Stimulated activated CD4-positive, alpha-beta T cell treated with anti-CD3 and anti-CD28 coated beads, TNF-alpha, amount 100 ng/mL, for 48 hours (primary cell): ENCODE results near the gene GDPD1.
"Not testable (repeated sequence)": the region's sequence is repeated elsewhere in the genome, so short reads cannot be mapped to it uniquely, and the experiment has no call there.

Experiments used
- DNase-seq, 3 donors: peaks; one replicate each; pipeline ENCODE4 v3.0.0-alpha.2; 2020; ENCODE audit warnings: low read depth in 3 of 3

Gene GDPD1

DNA sequence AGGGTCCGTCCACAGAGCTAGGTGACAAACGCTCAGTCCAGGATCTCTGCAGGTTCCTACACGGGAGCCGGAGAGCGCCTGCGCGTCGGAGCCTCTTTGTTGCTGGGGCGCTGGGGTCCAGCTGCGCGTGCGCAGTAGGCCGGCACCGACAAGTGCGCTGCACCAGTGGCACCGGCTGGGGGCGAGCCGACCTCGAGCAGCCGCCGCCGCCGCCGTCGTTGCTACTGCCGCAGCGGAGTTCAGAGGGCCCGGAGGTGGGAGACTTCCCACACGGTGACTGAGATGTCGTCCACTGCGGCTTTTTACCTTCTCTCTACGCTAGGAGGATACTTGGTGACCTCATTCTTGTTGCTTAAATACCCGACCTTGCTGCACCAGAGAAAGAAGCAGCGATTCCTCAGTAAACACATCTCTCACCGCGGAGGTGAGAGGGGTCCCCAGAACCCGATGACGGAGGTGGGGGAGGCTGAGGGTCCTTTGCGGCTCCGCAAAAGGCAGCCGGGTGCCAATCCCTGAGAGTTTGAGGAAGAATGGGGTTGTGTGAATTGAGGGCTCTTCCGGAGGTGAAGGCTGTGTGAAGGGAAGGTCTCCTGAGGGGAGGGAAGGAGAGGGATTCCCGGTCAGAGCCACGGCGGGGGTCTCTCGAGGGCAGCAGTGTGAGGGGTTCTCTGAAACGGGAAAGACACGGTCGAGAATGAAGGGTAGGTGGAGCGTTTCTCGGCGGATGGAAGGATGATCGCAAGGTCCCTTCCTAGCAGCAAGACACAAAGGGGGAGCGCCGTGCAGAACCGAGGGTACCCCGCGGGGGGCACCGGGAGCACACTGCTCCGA lies at the start of gene GDPD1:
GDPD1 (plus strand) TSS at position 184 of the 831 bp plus-strand sequence; CDS start at position 283, 99 bp downstream.
- DNase-seq = peak; percentile 94 to 95 (median 95)

DNA sequence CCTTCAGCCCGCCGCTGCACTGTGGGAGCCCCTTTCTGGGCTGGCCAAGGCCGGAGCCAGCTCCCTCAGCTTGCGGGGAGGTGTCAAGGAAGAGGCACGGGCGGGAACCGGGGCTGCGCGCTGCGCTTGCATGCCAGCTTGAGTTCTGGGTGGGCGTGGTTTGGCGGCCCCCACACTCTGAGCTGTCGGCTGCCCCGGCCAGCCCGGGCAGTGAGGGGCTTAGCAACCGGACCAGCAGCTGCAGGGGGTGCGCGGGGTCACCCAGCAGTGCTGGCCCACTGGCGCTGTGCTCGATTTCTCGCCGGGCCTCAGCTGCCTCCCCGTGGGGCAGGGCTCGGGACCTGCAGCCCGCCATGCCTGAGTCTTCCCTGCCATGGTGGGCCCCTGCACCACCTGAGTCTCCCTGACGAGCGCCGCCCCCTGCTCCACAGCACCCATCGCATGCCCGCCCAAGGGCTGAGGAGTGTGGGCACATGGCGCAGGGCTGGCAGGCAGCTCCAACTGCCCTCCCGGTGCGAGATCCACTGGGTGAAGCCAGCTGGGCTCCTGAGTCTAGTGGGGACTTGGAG lies 47.8 kb upstream of the GDPD1 start:
- DNase-seq = no peak

DNA sequence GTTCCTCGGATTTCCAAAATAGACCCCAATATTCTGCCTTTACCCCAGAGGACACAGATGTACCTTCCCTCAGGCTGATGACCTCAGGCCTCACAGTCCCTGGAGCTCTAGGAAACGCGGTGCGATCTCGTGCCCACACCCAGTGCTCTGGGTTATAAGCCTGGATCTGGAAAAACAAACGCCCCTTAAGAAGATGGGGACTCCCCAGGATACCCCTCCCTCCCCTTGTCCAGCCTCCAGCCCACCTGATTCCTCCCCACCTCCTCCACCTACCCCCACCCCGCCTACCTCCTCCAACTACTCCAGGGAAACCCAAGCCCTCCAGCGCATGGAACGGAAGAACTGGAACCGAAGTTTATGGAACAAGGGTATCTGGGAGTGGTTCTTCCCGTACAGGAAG lies 45.6 kb upstream of the GDPD1 start:
- DNase-seq = no peak

DNA sequence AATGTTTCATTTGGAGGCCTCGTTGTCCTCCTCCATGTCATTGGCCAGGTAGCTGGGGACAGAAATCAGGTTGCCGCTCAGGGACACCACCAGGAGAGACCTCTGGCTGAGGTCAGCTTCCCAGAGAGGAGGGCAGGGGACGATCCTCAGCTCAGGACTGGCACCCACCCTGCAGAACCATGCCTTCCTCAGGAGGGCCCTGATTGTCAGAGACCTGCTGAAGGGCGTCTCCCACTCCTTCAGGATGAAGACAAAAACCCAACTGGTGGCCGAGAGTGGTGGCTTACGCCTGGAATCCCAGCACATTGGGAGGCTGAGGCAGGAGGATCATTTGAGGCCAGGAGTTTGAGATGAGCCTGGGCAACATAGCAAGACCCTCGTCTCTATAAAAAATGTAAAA lies 45.2 kb upstream of the GDPD1 start:
- DNase-seq = no peak

DNA sequence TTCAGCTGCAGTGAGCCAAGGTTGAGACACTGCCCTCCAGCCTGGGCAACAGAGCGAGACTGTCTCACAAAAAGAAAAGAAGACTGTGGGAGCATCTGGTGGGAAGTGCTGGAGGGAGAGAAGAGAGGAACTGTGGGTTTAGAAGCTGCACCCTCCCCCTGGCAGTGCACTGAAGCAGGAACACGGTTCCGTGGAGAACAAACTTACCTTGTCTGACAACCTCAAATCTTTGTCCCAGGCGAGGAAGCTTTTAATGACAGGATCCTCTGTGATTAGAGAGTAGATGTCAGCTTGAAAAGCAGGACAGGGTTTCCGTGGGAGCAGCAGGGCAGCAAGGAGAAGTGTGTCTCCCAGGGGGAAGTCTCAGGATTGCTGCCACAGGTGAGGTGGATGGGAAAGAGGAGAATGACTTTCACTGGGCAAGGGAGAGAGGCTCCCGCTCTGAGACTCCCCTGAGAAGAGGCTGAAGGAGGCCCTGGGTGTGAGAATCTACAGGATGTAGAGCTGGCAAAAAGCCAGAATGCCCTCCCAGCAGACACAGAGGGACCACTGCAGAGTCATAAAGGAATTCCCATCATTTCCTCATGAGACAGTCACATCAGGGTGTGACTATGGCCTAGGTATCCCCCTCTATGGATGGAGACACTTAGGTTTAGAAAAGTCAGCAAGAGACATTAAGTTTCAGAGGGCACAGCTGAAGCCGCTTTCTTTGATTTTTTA lies 41.9 kb upstream of the GDPD1 start:
- no peak for DNase-seq

DNA sequence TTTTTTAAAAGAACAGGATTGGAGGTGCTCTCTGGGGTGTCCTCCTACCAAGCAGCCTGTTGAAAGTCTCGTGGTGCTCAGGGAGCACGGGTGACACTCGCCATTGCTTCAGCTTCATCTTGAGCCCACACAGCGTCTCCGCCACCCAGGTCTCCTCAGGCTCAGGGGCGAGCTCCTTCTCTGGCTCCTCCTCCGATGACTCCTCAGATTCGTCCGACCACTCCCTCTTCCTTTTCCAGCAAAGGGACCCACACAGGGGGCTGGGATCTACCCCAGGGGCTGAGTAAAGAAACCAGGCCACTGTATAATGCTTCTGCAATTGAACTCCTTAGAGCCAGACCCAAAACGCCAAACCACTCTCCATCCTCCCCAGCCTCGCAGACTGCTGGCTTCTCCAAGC lies 40.7 kb upstream of the GDPD1 start:
- not testable (repeated sequence) for DNase-seq

DNA sequence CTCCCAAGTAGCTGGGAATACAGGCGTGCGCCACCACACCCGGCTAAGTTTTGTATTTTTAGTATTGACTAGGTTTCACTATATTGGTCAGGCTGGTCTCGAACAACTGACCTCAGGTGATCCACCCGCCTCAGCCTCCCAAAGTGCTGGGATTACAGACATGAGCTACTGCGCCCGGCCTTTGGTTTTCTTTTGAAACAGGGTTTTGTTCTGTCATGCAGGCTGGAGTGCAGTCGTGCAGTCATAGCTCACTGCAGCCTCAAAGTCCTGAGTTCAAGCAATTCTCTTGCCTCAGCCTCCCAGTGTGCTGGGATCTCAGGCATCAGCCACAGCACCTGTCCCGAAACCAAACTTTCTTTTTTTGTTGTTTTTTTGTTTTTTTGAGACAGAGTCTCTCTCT lies 39.7 kb upstream of the GDPD1 start:
- DNase-seq = no peak

DNA sequence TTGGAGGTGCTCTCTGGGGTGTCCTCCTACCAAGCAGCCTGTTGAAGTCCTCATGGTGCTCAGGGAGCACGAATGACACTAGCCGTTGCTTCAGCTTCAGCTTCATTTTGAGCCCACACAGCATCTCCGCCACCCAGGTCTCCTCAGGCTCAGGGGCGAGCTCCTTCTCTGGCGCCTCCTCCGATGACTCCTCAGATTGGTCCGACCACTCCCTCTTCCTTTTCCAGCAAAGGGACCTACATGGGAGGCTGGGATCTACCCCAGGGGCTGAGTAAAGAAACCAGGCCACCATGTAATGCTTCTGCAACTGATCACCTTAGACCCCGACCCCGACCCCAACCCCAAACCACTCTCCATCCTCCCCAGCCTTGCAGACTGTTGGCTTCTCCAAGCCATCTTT lies 38.8 kb upstream of the GDPD1 start:
- DNase-seq = no peak

DNA sequence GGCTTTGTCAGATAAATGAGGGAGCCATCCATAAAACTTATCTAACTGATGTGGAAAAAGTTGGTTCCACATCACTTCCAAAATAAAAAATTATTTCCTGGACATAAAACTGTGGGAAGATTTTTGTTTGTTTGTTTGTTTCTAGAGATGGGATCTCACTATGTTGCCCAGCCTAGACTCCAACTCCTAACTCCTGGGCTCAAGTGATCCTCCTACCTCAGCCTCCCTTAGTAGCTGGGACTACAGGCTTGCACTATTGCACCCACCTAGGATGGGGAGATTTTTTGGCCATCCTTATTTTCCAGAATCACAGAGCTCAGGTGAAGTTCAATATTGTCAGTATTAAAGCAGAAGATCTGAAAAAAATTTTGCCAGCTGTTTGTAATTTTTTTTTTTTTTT lies 34.3 kb upstream of the GDPD1 start:
- DNase-seq = no peak

DNA sequence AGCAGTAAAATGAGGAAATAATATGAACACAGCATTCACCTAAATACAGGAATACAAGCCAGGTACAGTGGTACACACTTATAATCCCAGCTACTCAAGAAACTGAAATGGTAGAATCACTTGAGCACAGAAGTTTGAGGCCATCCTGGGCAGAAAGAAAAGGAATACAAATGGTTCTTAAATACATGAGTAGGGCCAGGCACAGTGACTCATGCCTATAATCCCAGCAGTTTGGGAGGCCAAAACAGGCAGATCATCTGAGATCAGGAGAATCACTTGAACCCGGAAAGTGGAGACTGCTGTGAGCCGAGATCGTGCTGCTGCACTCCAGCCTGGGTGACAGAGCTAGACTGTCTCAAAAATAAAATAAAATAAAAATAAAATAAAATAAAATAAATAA lies 33.5 kb upstream of the GDPD1 start:
- DNase-seq = no peak

DNA sequence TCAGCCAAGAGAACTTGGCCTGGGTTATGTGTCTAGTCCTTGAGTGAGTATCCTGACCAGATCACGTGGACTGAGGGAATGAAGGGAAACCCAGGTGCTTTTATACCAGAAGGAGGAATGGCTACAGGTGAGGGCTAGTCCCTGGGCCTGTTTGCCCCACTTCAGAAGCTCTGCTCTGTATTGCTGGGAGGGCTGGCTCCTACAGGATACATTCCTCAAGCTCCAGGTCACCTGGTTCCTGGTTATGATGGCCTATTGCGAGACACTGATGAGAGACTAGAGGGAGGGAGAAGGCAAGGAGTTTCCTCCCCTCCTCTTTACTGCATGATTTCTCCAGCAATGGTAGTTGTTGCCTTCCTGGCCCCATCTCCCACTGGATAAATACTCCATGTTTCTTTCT lies 29.5 kb upstream of the GDPD1 start:
- no peak for DNase-seq

DNA sequence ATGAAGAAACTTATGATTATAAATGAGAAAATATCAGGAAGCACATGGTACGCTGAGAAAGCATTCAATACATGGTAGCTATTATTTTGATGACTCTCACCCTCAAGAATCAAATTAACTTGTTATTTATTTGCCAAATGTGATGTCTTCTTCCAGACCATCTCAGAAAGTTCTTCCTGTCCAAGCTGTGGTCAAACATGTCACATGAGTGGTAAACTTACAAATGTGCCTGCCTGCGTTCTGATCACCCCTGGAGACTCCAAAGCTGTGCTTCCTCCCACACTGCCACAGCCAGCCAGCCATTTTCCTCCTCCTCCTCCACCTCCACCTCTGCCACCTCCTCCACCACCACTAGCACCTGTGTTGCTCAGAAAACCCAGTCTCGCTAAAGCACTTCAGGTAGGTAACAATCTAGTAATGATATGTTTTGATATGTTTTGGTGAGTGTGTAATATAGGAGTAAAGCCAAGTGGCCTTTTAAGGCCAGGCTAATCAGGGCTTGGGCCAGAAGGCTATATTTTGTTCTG lies 26.9 kb upstream of the GDPD1 start:
- no peak for DNase-seq

DNA sequence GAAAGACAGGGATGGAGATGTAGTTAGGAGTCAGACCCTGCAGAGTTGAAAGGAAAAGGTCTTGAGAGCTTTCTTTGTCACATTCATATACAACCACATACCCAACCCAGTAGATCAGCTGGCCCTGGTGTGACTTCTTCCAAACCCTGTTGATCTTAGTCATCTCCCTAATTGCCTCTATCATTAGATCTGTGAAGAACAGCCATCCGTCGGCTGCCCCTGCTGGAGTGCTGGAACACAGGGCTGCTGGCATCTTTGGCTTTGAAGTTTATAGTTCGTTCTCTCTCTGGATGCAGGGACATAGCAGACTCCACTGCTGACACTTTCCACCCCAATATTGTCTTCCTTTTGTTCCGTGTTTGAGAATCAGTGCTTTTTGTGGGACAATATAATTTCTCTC lies 20.9 kb upstream of the GDPD1 start:
- no peak for DNase-seq

DNA sequence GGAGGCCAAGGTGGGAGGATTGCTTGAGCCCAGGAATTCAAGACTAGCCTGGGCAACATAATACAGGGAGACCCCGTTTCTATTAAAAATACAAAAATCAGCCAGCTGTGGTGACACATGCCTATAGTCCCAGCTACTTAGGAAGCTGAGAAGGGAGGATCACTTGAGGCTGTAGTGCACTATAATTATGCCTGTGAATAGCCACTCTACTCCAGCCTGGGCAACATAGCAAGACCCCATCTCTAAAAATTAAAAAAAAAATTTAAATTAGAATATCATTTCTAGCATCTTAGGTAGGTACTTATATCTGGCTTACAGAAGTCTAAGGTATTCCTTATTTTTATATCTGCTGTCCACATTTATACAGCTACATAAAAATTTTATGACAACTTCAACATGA lies 18.0 kb upstream of the GDPD1 start:
- DNase-seq = no peak

DNA sequence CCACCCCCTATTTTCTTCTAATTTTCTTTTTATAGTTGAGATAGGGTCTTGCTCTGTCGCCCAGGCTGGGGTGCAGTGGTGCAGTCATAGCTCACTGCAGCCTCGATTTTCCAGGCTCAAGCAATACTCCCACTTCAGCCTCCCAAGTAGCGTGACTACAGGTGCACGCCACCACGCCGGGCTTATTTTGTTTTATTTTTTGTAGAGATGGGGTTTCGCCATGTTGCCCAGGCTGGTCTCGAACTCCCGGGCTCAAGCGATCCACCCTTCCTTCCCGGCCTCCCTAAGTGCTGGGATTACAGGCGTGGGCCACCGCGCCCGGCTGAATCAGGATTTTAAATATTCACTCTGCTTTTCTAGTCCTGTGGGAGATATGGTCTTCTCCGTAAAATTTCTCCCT lies 941 bp upstream of the GDPD1 start:
- DNase-seq = no peak

DNA sequence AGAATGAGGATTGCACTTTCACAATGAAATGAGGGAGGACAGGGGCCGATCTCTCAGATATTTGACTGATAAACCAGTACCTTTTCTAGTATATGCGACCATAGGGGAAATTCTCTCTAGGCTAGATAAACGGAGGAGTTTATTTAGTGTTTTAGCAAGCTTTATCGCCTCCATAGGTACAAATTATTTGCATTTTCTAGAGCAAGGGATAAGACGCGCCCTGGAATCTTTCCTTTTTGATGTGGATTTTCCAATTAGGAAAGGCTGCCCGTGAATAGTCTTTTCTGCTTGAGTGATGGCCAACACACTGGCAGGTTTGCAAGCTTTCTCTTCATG lies 351 bp upstream of the GDPD1 start:
- DNase-seq = no peak

DNA sequence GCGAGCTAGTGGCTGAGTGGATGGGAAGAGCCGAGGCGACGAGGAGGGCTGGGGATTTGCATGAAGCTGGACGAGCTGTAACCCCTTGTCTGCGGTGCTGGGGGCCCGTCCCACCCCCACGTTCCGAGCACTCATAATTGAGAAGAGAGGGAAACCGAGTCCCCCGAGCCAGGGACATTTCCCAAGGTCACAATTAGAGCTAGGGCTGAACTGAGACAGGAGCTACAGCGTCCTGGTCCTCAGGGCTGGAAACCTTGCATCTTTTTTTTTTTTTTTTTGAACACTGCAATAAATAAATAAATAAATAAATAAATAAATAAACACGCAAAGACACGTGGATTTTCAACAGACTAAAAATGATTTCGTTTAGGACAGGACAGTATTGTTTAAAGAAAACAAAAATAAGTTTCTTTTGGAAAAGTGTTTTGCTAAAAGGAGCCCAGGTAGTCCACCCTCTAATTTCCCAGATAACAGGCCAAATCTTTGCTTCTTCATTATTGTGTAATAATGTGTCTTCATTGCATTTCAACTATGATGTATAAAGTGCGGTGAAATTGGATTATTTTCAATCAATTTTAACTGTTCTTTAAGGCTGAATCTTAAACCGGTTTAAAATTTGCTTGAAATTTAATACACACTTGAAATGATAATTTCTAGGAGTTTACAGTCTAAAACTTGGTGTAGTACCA lies 992 bp downstream of the GDPD1 start:
- no peak for DNase-seq

DNA sequence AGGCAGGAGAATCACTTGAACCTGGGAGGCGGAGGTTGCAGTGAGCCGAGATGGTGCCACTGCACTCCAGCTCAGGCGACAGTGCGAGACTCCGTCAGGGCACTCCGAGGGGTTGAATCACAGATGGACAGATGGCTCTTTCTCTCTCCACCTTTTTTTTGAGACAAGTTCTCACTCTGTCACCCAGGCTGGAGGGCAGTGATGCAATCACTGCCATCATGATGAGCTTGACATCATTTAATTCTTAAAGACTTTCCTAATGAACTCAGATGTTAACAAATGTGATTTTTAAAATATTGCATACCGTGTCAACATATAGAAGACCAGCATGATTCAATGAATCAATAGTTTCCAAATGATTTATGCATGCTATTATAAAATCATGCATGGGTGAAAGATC lies 3.5 kb downstream of the GDPD1 start:
- no peak for DNase-seq

DNA sequence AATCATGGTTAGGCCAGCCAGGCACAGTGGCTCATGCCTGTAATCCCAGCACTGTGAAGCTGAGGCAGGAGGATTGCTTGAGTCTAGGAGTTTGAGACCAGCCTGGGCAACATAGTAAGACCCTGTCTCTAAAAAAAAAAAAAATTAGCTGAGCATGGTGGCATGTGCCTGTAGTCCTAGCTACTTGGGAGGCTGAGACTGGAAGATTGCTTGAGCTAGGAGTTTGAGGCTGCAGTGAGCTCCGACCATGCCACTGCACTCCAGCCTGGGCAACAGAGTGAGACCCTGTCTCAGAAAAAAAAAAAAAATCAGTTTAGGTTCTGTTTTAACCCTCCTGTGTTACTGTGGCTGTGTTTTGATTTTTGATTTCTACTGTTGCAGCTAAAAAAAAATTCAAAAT lies 8.3 kb downstream of the GDPD1 start:
- DNase-seq = not testable (repeated sequence)

DNA sequence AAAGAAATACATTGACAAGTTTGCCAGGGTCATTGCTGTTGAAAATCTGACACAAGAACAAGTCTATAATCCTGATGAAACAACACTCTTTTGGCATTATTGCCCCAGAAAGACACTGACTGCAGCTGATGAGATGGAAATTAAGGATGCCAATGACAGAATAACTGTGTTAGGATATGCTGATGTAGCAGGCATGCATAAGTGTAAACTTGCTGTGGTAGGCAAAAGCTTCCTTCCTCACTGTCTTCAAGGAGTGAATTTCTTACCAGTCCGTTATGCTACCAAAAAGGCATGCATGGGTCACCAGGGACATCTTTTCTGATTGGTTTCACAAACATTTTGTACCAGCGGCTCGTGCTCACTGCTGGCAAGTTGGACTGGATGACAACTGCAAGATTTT lies 10.5 kb downstream of the GDPD1 start:
- no peak for DNase-seq

DNA sequence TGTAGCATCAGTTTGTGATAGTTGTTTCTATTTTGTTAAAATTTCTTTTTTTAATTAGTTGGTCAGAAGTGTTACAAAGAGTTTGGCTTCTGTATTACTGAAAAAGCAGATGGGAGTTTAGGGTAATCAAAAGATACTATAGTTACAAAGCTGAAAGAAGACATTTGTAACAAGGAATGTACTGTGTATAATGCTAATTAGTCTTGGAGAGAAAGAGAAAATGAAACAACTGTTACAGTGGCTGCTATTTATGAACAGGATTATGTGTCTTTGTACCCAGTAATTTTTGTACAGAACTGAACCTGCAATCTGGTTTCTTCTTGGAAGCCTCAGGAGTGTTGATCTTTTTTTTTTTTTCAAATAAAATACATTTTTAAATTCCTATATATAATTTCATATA lies 14.3 kb downstream of the GDPD1 start:
- DNase-seq = no peak

DNA sequence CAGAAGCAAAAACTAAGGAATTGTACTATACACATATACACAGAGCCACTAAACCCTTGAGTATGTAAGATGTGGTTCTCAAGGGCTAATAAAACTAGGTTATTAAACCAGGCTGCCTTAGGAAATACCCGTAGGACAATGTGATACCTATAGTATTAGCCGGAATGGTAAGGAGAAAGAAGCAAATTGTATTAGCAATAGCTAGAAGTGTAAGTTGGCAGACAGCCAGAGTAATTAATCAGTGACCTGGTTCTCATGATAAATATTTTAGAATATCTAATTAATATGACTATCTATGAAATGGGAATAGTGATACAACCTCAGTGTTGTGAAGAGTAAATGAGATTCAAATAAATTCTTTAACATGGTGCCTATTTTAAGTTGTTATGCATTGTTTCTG lies 18.6 kb downstream of the GDPD1 start:
- DNase-seq = no peak
